ENCODE measurements around the gene PRKCB. TPM values are rescaled to one million over a fixed set of nuclear protein-coding genes. Genes with fewer than 3 reads are reported as not detected.

The PRKCB gene
- total and polyA plus RNA-seq, 2 of the 8 experiments (the other 6 are each of a cell fraction or from before 2014, with no cell fraction given) = 7.1 to 12.1 TPM

- no peak overlapping the region for H2BK15ac ChIP-seq (ENCODE audit: low read length)
- no peaks in the 10 kb centered on the region for H3K27me3 ChIP-seq (replicated peaks in 1 of 4; ENCODE audit: control insufficient read depth in 3 of 4, extremely low read depth in 1 of 4, insufficient read depth in 3 of 4, low read length in 3 of 4)
- no peak overlapping the region for H2AK5ac ChIP-seq (ENCODE audit: low read depth, low read length)
- H3K56ac ChIP-seq (replicated peaks; ENCODE audit: insufficient read length, low read depth, low read length) = no peak overlapping the region
- no peak overlapping the region for H4K91ac ChIP-seq (replicated peaks; ENCODE audit: insufficient read length, low read length)
- no peak overlapping the region for H2BK20ac ChIP-seq (ENCODE audit: low read length)
- H3K9ac ChIP-seq (replicated peaks in 1 of 4; ENCODE audit: extremely low read depth in 1 of 4, low read depth in 3 of 4, low read length in 3 of 4) = no peak overlapping the region
- H3K4ac ChIP-seq (replicated peaks; ENCODE audit: insufficient read length, low read depth, low read length) = no peak overlapping the region
- no peaks in the 10 kb centered on the region for H3K9me3 ChIP-seq (ENCODE audit: insufficient read depth in 2 of 2, low read depth in 1 of 2, low read length in 1 of 2)
- no peak overlapping the region for H2BK5ac ChIP-seq (ENCODE audit: low read depth, low read length)
- peak; percentile 39 to 89 for DNase-seq (ENCODE audit: low read depth in 1 of 2, low spot score in 2 of 2)
- H2AFZ ChIP-seq (ENCODE audit: low read length) = no peak overlapping the region
- H3K79me1 ChIP-seq (ENCODE audit: low read depth, low read length) = no peaks in the 10 kb centered on the region
- no peak overlapping the region for H4K8ac ChIP-seq (ENCODE audit: extremely low read depth, insufficient read depth, low read length)
- H3K18ac ChIP-seq (ENCODE audit: extremely low read depth, low read length) = no peak overlapping the region
- no peaks in the 10 kb centered on the region for H3K23me2 ChIP-seq (ENCODE audit: low read depth, low read length)
- no peaks in the 10 kb centered on the region for H3K4me1 ChIP-seq (replicated peaks in 1 of 4; ENCODE audit: control insufficient read depth in 3 of 4, insufficient read depth in 4 of 4, low read length in 3 of 4)
- ChIA-PET POLR2A (ENCODE audit: partially characterized antibody) (interaction anchor here (1.2 kb wide), 1 partner anchor 15 kb away, joined by 5 read pairs; no protein-coding TSS in a partner anchor), CTCF (ENCODE audit: partially characterized antibody) (interaction anchor here (0.6 to 4.8 kb wide), 34 partner anchors 8 to 270 kb away, joined by 3 to 36 read pairs (median 4); partner anchors contain the start of genes CHP2 and PRKCB)
- H2BK12ac ChIP-seq (ENCODE audit: low read depth, low read length) = no peak overlapping the region
- no peak overlapping the region for H3K23ac ChIP-seq (ENCODE audit: insufficient read length)
- H3K14ac ChIP-seq (ENCODE audit: insufficient read length) = no peak overlapping the region
- no peaks in the 10 kb centered on the region for H3K79me2 ChIP-seq (ENCODE audit: control insufficient read depth in 1 of 2, insufficient read depth in 2 of 2, low read length in 2 of 2)
- no peak overlapping the region for H4K5ac ChIP-seq (ENCODE audit: insufficient read length, low read depth, low read length)
- FAIRE-seq = peak; percentile 42
- no peaks in the 10 kb centered on the region for H4K20me1 ChIP-seq (replicated peaks in 1 of 2; ENCODE audit: control insufficient read depth in 1 of 2, insufficient read depth in 2 of 2, low read length in 2 of 2)
- H3K4me3 ChIP-seq (ENCODE audit: extremely low read depth in 1 of 4, insufficient read depth in 2 of 4, low read depth in 3 of 4, low read length in 4 of 4) = no peak overlapping the region
- WGBS, 2 experiments (ENCODE audit: extremely low coverage in 1 of 2, insufficient coverage in 1 of 2, insufficient read length in 1 of 2, insufficient replicate concordance in 2 of 2, low coverage in 1 of 2, low lambda C conversion rate in 2 of 2, missing lambda C conversion rate in 1 of 2) = 28% methylated on average over 4 of the region's 5 CpGs; no CpG with 5 or more reads in 1 of the 2 experiments
- no peak overlapping the region for H3K27ac ChIP-seq (ENCODE audit: low read depth, low read length)
- H3K36me3 ChIP-seq (ENCODE audit: control insufficient read depth in 2 of 4, insufficient read depth in 4 of 4, low read length in 3 of 4) = no peaks in the 10 kb centered on the region
- no peak overlapping the region for H2BK120ac ChIP-seq (replicated peaks; ENCODE audit: low read depth, low read length)
- H3K4me2 ChIP-seq (ENCODE audit: insufficient read depth in 1 of 2, low read depth in 2 of 2, low read length in 2 of 2) = no peak overlapping the region
- TF ChIP-seq POU5F1 (IDR thresholded peaks at IDR 0.05; ENCODE audit: low read depth, low read length) = no peak
- TF ChIP-seq CBX5 (IDR thresholded peaks at IDR 0.05; ENCODE audit: low read depth, low read length) = no peak
- no peak for TF ChIP-seq BRCA1 (IDR thresholded peaks at IDR 0.05; ENCODE audit: low read depth, low read length)
- no peak for TF ChIP-seq RXRA (IDR thresholded peaks at IDR 0.05; ENCODE audit: insufficient read depth, low read depth, low read length)
- TF ChIP-seq CHD2 (IDR thresholded peaks at IDR 0.05; ENCODE audit: low read length) = no peak
- TF ChIP-seq POLR2AphosphoS5 (IDR thresholded peaks at IDR 0.05; ENCODE audit: low read depth, low read length) = no peak
- TF ChIP-seq JUND (IDR thresholded peaks at IDR 0.05; ENCODE audit: low read length) = no peak
- TF ChIP-seq CTCF (IDR thresholded peaks at IDR 0.05; ENCODE audit: control extremely low read depth in 1 of 3, insufficient read depth in 1 of 3, low read depth in 1 of 3, low read length in 3 of 3) = peak; percentile 76 to 86 (median 83)
- TF ChIP-seq SIN3A (conservative IDR thresholded peaks at IDR 0.05 in 1 of 2, IDR thresholded peaks at IDR 0.05 in 1 of 2; ENCODE audit: low read depth in 1 of 2, low read length in 2 of 2) = no peak
- TF ChIP-seq NANOG (IDR thresholded peaks at IDR 0.05; ENCODE audit: insufficient read depth, low read depth, low read length, poor library complexity, severe bottlenecking) = no peak
- TF ChIP-seq TAF1 (IDR thresholded peaks at IDR 0.05; ENCODE audit: low read depth, low read length) = no peak
- TF ChIP-seq ZNF274 (IDR thresholded peaks at IDR 0.05; ENCODE audit: borderline replicate concordance, extremely low read depth, low read length) = no peak
Observed at GRCh38 chr16:23801378-23801777, 34.4 kb upstream of the PRKCB start.
